Measurements from ENCODE around the gene PIK3R5.

- TF ChIP-seq MLX (CRISPR knock-in tag; IDR thresholded peaks at IDR 0.05): no peak
- TF ChIP-seq MYBL2 (CRISPR knock-in tag; IDR thresholded peaks at IDR 0.05): no peak
- no peak for TF ChIP-seq USF1 (CRISPR knock-in tag; IDR thresholded peaks at IDR 0.05)
- no peak for TF ChIP-seq FOXK1 (CRISPR knock-in tag; IDR thresholded peaks at IDR 0.05)
- no peak for TF ChIP-seq CTCF (IDR thresholded peaks at IDR 0.05)
- no peak for TF ChIP-seq CBFB (CRISPR knock-in tag; IDR thresholded peaks at IDR 0.05; ENCODE audit: low read depth)
- no peak for TF ChIP-seq NFYB (CRISPR knock-in tag; conservative IDR thresholded peaks at IDR 0.05; ENCODE audit: low read depth)
Measured at GRCh38 chr17:8900207-8900606, 65.3 kb downstream of the PIK3R5 start.

Measured in WTC11 (cell line).